Epithelial cell of prostate (primary cell): Measurements from ENCODE around the gene ZKSCAN4.

Source experiments
- DNase-seq: peaks from one replicate; pipeline ENCODE4 v3.0.0-alpha.2; 2011; ENCODE audit warnings: low read depth, low spot score
- H3K27ac ChIP-seq: fragments of 450-650 bp; 2 replicates; pipeline ENCODE4 v1.5.1; 2017; ENCODE audit warnings: mild to moderate bottlenecking

Gene ZKSCAN4

DNA sequence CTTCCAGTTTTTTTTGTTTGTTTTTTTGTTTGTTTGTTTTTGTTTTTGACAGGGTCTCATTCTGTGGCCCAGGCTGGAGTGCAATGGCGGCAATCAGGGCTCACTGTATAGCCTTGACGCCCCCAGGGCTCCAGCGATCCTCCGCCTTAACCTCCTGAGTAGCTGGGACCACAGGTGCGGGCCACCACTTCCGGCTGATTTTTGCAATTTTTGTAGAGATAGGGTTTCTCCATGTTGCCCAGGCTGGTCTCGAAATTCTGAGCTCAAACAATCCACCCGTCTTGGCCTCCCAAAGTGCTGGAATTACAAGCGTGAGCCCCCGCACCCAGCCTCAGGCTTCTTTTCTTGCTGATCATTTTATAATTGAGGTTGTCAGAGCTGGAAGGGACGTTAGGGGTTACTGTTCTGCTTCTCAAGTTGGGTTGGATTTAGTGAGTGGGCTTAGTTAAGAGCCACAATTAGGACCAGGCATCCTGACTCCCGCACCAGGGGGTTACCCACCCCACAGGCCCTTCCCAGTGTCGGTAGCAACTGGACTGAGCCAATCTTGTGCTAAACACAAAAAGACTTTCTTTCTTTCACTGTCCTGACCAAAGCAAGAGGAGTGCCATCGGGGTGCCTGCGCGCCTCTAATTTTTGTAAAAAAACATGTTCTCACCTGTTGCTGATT, 40.1 kb downstream of the ZKSCAN4 start:
- H3K27ac ChIP-seq = peak overlapping the region; percentile 73
- no peak for DNase-seq

DNA sequence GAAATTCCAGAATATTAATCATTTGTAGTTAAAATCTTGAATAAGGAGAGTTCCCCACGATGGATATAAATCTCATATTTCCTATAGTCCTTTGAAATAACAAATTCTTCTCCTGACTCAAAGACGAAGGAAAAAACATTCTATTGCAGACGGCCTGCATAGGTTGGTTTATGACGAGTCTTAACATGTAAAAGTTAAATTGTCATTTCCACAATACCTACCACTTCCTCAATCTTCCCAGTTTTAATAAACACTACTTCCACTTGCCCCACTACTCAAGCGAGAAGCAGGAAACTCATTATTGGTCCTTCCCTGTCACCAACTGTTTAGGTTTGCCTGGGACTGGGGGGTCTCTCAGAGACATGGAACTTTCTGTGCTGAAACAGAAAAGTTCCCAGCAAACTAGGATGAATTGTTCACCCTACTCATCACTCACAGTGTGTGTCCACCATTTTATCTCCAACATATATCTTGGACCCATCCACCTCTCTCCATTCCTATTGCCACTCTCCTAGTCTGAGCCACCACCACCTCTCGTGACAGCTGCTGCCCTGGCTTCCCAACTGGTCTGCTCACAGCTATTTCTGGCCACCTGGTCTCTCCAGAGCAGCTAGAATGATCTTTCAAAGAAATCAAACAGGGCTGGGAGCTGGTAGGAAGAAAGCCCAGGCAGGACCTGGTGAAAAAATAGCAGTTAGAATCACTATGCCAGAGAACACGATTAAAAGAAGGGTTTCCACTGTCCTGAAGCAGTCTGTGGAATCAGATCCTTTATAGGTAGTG, 42.1 kb downstream of the ZKSCAN4 start:
- no peak for DNase-seq
- no peak overlapping the region for H3K27ac ChIP-seq

DNA sequence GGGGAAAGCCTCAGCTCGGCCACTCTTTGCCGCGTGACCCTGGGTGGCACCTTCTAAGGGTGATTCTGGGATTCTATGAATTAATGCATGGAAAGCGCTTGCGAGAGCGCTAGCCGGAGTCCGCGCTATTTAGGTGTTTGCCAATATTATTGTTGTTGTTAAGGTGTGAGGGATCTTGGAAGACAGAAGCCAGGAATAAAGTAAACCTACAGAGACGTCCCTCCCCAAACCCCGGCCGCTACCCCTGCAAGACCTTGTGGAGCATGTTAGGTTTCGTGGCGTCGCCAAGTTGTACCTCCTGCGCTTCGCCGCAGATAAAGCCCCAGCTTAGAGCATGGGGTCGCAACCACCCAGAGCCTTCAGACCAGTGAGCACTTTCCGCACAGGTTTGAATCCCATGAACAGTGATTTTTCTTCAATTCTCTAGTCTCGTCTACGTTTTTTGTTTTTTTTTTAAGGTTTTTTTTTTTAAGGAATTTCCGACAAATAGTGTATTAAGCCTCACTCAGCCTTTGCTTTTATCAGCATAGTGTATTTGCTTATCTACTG, 43.9 kb downstream of the ZKSCAN4 start:
- no peak for DNase-seq

DNA sequence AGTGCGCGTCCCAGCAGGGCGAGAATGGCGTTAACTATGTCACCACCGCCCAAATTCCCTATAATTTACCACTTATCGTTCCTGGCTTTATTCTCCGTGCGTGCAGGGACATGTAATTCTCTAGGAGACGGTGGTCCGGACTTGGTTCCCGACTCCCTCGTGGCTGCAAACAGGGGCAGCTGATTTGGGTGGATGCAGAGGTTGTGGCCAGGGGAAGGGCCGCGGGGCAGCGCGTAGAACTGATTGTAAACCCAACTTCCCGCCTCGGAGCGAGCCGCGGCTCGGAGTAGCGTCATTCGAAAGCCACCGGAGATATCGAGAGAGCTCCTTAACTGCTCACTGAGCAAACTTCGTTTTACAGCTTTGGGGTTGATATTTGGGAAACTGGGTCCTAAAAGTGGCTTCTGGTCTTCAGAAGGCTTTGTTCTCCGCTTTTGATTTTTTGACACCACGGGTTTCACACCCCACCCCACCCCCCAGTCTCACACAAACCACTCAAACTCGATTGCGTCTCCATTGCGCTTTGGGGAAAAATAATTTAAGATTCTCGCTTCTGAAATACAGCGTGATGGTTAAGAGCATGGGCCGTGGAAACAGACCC, 44.5 kb downstream of the ZKSCAN4 start:
- no peak overlapping the region for H3K27ac ChIP-seq
- DNase-seq = no peak

More for the DNA sequence above, 43.9 kb downstream of the ZKSCAN4 start:
- H3K27ac ChIP-seq = no peak overlapping the region

DNA sequence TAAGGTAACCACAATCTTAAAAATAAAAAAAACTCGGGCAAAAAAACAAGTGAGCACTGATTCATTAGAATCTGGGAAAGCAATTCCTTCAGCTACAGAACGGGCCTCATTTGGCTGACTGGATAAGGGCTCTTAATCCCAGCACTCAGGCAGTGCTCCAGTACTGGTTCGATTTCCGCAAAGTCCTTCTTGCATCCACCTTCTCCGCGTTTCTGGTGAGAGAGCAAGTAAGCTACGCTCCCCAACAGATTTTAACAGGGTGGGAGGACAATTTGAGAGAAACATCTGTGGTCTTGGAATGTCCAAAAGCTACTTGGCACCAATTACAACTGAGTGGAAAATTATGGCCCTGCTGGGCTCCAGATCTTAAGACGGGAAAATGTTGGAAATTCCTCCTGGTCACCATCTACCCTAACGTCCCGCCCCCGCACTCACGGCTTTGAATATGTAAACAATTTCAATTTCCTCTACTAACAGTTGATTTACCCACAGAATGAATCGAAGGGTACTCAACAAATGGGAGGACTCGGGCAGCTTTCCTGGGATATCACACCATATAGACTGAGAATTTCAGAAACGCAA, 45.0 kb downstream of the ZKSCAN4 start:
- no peak for DNase-seq
- H3K27ac ChIP-seq = no peak overlapping the region

DNA sequence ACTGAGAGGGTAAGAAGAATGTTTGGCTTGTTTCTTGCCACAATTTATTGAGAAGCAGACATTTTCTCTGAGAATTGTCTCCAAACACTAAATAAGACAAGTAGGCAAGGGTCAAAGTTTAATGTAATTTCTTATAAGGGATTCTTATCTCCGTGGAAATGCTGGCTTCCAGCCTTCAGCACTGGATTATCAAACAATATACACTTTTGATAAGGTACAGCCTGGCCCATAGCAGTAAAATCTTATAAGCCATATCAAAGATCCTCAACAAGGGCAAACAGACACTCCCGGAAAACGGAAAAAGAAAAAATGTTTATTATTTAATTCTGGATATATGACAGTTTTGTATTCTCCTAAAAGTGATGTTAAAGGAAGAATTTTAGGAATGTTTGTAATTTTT, 45.5 kb downstream of the ZKSCAN4 start:
- no peak overlapping the region for H3K27ac ChIP-seq
- no peak for DNase-seq

DNA sequence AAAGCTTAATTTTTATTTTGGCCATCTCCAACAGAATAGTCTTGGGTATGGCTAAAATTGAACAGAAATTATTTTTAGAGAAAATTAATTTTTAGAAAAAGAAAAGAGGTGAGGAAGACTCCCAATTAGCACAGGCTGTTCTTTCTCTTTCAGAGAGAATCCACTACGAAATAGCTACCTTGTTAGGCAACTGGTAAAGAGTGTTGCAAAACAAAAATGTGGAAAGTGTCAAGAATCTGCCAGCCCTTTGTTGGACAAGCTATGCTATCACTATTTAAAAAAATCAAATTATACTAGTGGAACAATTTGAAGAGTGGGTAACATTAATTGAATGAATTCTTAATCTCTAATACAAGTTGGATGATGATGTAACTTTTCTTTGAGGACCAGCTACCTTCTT, 46.2 kb downstream of the ZKSCAN4 start:
- no peak overlapping the region for H3K27ac ChIP-seq
- no peak for DNase-seq

DNA sequence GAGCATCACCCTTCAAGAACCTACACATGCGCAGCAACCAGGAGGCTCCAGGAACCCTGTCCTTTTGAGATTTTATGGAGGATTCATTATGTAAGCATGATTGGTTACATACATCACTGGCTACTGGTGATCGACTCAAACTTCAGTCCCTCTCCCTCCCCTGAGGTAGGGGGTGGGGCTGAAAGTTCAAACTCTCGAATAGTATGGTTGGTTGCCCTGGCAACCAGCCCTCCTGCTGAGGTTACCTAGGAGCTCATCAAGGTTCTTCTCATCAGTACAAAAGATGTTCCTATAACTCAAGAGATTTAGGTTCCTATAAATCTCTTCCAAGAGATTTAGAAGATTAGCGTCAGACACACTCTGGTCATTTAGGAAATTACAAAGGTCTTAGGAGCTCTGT, 48.9 kb downstream of the ZKSCAN4 start:
- DNase-seq = no peak
- H3K27ac ChIP-seq = no peak overlapping the region

DNA sequence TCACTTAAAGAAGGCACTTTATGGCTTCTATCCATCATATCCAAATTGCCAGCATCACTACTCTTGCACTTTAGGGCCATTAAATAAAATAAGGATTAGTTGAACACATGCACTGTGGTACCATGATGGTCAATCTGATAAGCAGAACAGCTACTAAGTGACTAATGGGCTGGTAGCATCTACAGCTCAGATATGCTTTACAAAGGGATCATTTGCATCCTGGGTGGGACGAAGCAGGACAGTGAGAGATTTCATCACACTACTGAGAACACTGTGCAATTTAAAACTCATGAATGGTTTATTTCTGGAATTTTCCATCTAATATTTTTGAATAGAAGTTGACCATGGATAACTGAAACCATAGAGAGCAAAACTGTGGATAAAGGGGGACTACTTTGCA, 52.0 kb downstream of the ZKSCAN4 start:
- no peak overlapping the region for H3K27ac ChIP-seq
- no peak for DNase-seq
